GM18858 (cell line): ENCODE measurements around the gene TMEM63C.

ENCODE experiments used
- ATAC-seq: cut with Tn5 transposase; IDR thresholded peaks from one replicate; pipeline ENCODE4 v1.9.1; 2021; ENCODE audit not compliant: unreplicated experiment

Gene TMEM63C

DNA sequence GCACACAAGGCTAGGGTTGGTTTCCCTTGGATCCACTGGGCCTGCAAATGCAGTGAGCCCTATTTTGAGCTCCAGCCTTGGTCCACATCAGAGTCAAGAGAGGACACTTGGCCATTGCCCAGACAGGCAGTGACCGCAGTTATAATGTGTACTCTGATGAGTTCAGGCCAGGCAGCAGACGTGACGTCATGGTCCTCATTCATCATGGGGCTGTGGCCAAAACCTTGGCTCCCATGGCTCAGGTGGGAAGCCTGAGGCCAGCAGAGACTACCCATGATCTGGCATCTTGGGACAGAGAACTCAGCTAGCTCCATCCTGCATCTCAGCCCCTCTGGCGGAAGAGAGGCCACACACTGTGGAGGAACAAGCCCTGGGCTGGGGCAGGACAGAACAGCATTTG, 16.4 kb downstream of the TMEM63C start:
- no peak for ATAC-seq

DNA sequence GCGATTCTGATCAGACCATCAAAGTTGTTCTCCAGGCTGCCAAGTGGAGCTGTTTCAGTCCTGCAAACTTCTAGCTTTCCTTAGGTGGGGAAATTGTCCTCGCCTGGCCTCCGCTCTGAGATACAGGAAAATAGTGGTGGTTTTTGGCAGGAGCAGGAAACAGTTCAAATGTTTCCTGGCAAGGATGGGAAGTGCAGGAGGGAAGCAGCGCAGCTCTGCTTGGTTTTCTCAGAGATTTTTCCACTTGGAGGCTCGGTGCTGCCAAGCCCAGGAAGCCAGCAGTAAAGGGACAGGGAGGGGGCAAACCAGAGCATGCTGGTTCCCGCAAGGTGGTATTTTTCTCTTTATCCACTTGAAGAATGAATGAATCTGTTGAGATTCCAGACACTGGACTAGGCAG, 17.0 kb downstream of the TMEM63C start:
- no peak for ATAC-seq

DNA sequence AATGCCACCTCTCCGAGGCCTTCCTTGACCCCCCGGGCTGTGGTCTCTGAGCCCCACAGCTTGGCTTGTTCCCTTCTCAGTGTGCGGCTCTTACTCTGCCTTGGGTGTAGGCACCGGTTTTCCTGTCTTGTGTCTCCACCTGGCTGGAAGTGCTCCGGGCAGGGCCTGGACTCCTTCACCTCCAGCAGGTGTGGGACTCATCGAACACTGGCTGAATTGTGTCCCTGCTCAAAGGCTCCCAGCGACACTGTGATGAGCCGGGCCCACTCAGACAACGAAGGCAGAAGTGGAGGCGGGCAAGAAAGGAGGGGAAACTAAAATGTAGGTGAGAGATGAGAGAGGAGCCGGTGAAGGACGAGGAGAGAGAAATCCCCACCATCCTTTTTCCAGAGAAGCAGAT, 18.0 kb downstream of the TMEM63C start:
- no peak for ATAC-seq

DNA sequence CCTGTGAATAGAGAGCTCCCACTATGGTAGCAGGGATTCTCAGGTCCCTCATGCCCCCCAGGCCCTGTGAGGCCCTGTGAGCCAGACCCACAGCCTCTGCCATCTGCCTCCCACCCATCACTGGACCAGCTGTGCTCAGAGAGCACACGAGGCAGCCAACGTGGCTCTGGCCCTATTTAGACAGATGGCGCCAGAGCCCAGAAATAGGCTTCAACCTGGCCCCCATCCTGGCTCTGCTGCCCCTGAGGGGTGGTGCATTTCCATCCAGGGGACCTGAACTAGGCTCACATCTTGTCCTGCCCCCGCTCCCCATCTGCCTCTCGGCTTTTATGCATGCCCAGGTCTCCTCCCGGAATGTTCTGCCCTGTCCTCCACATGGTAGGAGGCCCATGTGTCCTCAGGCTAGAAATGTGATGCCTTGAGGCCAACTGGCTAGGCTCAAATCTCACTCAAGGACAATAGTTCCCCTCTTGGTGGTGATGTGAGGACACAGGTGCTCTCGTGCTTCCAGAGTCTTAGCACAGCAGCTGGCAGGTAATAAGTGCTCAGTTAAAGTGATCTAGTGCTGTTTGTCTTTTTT, 18.9 kb downstream of the TMEM63C start:
- no peak for ATAC-seq

DNA sequence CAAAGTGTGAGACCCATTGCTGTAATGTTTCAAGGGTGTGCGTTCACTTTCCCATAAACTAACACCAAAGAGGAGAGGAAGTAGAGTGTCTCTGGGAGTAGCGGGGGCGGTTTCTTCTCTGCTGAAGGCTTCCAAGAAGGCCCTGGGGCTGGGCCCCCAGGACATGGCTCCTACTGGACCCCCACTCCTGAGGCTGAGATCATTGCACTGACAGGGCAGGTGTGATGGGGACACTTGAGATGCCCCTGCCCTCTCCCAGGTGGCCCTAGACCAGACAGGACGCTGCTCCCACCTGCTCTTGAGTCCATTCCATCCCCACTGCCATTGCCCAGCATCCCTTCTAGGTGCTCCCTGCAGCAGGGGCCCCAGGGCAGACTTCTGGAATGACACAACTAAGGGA, 20.1 kb downstream of the TMEM63C start:
- ATAC-seq, result no peak

DNA sequence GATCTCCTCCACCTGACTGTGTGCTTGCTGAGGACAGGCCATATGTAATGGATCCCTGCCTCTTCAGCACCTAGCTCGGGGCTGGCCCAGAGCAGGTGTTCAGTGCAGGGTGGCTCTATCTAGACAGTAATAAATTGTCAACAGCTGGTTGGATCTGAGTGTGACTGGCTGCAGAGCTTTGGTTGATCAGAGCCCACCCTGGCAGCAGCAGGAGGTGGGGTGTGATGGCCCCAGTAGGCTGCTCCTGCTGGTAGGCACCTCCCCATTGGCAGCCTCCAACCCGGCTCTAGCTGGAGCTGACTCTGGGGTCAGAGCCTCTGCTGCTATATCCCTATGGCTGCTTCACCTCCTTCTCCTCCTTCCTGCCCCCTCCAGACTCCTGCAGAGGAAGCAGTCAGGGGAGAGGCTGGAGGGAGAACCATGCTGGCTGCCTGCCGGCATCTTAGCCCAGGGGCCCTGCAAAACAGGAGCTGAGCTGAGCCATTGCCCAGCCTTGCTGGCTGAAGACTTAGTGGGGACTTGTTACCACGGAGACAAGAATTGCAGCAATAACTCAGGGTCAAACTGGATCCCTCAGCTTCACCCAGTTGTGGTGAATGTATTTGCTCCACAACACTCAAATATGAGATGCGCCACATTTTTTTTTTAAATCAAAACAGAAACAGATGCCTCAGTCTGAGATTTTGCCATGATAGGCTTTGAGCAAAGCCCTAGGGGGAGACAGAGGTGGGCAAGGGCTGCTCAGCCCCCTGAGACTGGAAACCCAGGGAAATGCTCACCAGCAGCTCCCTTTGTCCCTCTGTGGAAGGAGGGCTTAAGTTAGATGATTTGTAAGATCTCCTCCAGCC, 22.2 kb downstream of the TMEM63C start:
- no peak for ATAC-seq

DNA sequence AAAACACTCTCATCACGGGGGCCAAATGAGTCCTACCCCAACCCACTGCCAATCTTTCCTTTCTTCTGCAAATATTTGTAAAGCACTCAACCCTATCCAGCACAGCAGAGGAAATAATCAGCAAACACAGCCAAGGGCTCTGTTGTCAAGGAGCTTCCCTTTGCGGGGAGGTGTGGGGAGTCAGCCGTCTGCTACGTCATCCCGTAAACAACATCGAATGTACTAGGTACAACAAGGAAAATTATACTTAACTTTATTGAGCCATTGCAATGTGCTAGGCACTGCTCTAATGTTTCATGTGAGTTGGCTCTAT, 22.8 kb downstream of the TMEM63C start:
- no peak for ATAC-seq

DNA sequence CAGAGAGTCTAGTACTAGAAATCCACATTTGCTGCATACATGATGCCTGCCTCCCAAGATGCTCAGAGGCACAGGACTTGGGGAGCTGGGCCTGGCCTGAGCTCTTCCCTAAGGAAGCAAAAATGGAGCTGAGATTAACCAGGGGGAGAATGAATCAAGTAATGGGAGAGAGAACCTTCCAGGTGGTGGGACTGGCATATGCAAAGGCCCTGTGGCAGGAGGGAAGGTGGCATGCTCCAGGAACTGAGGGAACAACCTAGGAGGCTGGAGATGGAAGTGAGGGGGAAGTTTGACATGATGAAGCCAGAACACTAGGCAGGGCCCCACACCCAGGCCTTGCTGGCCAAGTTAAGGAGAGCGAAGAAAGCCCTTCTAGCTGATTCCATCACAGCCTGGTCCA, 23.3 kb downstream of the TMEM63C start:
- ATAC-seq, result no peak

DNA sequence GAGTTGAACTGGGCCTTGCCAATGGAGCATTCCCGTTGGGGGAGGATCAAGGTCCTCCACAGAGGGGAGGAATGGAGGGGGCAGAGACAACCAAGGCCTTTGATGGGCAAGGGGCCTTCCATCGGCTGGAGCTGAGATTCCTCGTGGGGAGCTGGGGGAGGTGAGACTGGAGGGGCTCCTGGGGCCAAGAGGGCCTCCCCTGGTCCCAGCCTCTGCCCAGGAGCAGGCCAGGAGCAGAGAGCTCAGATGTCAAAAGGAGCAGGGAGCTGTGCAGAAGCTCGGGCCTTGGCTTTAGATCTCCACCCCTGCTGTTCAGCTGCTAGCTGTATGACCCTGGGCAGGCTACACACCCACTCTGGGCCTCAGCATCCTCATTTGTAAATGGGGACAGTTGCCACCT, 24.0 kb downstream of the TMEM63C start:
- ATAC-seq, result no peak

DNA sequence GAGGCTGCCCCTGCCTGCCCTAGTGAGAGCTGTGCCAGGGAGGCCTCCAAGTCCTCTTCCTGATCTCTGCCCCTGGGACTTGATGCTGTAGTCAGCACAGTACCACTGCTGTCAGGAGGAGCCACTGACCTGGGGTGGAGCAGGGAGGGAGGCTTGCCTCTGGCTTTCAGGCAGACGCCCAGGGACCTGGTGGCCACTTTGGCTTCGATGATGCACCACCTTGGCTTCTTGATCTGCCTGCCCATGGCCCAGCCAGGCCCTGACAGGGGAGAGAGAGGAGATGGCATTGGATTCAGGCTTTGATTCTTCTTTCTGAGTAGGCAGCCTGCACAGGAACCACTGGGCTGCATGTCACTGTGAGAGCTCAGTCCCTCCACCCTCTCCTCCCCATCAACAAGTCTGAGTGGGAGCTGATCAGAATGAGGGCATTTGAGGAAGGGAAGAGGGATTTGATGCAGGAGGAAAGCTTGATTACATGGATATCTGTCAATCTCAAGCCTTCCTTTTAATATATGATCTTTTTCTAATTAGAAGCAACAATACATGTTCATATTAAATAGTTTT, 24.7 kb downstream of the TMEM63C start:
- no peak for ATAC-seq

DNA sequence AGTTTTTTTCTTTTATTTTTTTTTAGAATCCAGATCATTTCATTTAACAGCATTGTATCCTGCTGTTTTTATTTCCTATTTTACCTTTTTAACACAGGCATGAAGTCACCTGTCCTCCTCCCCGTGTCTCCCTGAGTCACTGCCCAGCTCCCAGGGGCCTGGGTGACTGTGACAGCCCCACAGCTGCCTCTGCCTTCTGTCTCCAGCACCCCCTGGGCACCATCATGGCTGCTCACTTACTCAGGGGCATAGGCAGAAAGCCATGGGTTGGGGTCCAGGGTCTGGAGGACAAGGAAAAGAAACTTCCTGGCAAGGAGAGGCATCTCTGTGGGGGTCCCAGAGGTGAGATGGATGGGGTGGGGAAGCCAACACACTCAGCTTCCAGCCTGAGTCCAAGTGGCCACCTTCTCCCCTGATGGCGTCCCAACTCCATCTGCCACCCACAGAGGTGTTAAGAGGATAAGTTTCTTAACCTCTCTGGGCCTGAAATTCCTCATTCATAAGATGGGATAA, 25.3 kb downstream of the TMEM63C start:
- no peak for ATAC-seq

DNA sequence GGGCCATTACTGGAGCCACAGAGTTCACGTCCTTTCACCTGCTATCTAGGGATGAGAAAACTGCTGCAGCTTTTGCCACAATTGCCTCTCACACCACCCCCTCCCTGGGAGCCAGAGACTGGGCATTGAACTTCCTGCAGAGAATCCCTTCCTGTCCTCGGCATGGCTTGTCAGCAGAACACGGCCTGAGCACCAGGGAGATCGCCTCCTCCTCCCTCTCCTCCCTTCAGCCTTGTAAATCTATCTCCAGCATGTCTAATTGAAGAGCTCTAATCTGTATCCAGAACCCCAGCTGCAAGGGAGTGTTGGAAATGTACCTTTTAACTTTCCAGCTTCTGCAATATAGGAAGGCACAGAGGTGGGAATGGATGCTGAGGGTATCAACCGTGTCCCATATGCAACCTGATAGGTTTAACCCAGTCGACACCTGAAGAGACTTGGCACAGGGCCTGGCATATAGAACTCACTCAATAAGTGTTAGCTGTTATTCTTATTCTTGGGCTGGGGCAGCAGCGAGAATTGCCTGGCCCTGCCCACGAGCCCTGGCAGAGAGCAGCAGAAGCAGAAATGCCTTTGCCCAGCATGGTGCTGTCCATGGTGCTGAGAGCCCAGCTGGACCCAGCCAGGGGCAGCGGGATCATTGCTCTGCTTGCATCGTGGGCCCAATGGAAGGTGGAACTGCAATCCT, 26.8 kb downstream of the TMEM63C start:
- ATAC-seq, result no peak

DNA sequence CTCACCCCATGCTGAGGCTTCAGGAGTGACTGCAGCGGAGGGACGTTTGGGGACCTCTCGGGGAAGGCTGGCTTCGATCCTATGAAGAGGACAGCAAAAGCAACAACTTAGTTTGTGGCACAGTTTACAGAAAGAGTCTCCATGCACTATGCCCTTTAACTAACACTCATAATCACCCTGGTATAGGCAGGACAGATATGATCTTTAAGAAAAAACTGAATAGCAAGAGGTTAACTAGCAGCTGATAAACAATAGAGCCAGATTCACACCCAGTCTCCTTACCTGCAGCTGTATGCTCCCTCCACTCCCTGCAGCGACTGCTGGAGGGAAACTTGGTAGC, 27.4 kb downstream of the TMEM63C start:
- ATAC-seq, result no peak

DNA sequence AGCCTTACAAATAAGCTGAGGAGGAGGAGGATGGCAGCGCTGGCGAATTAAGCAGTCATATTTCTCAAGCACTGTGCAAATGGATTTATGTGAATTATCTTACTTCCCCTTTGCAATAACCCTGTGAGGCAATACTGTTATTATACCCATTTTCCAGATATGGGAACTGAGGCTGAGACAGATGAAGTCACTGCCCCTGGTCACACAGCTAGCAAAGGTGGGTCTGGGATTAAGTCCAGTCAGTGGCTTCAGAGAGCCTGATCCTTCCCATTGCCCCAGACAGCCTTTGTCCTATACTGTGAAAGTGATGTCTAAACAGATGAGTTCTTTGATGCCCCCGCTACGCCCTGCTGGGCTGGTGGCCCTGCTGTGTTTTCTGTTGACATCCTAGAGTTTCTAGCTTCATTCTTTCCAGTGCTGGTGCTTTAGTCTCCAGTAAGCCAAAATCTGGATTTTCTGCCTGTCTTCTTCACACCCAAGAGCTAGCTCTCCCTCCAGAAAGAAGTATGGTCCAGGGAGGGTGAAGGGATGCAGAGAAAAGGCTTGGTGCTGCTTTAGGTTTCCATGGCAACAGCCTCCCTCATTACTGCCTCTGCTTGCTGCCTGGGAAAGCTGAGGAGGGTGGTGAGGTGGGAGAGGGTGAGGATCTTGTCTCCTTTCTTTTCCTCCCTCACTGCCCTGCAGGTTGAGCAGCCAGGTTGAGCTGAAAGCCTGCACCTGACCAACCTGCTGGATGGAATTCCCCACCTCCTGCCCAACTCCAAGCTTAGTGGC, 30.7 kb downstream of the TMEM63C start:
- ATAC-seq, result no peak

DNA sequence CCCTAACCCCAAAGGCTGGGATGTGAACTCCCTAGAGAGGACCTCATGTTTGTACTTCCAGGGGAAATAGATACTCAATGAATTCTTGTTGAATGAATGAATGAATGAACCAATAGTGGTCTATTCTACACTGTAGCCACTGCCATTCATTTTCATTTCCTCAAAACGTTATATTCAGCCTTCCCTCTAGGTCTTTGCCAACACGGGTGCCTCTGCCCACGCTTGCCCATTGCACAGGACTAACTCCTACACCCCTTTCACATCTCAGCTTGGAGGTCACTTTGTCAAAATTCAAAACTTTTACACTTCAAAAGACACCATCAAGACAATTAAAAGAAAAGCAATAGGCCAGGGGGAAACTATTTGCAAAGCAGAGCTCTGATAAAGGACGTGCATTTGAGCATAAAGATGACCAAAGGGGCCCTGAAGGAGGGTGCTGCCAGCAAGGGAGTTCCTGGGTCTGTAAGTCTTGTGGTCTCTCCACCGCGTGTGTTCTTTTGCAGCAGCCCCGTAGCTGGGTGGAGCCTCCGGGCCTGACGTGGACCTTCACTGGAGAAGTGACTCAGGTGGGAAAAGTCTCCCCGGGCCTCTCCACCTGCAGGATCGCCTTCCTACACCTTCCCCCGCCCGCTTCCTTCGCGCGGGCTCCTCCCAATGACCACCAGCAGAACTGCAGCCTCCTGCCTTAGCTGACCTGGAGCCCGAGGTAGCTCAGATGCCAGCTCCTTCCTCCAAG, 31.5 kb downstream of the TMEM63C start:
- no peak for ATAC-seq

DNA sequence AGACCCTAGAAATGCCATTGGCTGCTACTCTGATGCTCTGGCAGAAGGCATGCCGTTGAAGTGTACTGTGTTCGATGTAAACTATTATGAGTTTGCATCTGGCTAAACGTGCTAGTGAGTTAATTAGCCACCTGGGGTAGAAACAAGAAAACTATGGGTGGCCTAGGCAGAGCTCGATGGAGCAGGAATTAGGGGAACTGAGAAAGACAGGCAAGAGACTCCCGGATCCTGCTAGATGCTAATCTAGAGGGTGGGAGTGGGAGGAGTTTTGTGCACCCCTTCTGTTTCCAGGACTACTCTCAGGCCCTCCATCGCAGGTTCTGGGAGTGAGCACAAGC, 32.0 kb downstream of the TMEM63C start:
- ATAC-seq, result no peak

DNA sequence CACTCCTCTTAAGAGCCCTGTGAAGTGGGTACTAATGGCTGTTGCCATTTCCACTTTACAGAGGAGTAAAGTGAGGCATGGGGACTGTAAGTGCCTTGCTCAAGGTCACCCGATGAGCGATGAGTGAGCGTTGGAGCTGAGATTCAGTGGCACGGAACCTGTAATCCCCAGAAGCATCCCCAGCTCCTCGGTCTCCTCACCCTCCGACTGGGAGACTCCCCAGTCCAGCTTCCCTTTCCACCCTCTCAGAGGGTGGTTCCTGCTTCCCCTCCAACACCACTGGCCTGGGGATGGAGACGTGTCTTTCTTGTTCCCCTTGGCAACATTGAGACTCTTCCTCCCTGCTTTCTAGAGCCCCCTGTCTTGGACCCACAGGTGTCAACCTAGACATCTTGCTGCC, 32.6 kb downstream of the TMEM63C start:
- no peak for ATAC-seq

DNA sequence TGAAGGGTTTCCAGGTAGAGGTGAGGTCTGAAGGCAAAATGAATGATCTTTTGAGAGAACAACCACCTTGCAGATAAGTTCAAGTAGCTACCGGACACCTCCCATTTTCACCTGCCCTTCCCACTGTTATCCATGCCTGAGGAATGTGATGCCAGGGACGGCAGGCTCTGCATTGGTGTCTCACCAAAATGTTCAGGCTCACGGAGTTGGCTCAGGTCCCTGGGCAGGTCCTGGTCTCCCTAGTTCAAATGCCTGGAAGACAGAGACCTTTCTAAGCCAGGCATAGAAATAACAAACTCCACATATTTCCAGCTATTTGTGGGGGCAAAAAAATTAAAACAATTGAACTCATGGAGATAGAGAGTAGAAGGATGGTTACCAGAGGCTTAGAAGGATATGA, 36.0 kb downstream of the TMEM63C start:
- no peak for ATAC-seq

DNA sequence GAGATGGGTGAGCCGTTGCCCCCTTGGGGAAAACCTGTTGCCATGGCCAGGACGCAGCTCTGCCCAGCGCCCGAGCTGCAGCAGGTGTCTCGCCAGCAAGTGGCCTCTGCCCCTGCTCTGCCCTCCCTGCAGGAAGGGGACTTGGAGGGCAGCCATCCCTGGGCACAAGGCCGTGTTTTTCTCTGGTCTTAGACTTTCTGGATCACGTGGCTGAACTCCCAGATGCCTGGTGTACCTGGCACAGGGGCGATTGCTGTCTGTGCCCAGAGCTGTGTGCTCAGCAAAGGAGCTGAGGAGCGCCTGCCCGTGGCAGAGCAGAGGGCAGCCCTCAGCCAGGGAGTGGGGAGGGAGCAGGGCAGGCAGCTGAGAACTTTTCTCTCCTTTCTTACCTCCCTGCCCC, 38.0 kb downstream of the TMEM63C start:
- ATAC-seq, result no peak

DNA sequence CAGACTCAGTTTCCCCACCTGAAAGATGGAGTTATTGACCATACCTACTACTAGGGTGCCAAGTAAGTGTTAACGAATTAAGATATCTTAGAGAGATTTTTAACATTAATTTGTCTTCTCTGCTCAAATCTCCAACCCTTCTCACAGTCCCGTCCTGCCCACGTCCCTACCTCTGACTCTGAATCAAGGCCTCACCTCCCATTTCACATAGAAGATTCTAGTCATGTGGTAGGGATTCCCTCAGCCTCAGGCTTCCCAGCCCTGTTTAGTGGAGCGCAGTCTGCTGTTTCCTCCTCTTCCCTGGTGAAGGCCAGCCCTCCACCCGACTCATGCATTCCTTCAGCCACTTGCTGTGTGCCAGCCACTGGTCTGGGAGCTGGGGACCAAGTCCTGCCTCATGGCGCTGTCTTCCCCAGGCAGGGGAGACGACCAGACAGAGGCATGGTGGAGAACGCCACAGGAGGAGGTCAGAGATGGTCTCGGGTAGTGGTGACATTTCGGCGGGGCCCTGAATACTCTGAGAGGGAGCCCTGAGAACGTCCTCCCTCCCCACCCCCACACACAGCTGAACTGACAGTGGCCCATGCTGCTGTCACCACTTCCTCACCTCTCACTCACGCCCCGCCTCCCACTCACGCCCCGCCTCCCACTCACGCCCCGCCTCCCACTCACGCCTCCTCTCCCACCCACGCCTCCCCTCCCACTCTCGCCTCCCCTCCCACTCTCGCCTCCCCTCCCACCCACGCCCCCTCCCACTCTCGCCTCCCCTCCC, 38.8 kb downstream of the TMEM63C start:
- ATAC-seq, result no peak
